NCI-H1694 treated with DMSO at 0.1 percent for 48 hours (cell line): ENCODE results near the gene PKHD1.
"Not testable (repeated sequence)": the region's sequence is repeated elsewhere in the genome, so short reads cannot be mapped to it uniquely, and the experiment has no call there.

ENCODE experiments used
- DNase-seq: peaks from one replicate; lab custom pipeline; 2025; lab: John Stamatoyannopoulos, UW

Gene PKHD1

GRCh38 chr6:51927450-51927849, 160.0 kb downstream of the PKHD1 start:
- no peak for DNase-seq

GRCh38 chr6:51926125-51926524, 161.3 kb downstream of the PKHD1 start:
- no peak for DNase-seq

GRCh38 chr6:51922479-51922878, 164.9 kb downstream of the PKHD1 start:
- not testable (repeated sequence) for DNase-seq

GRCh38 chr6:51918347-51918746, 169.1 kb downstream of the PKHD1 start:
- DNase-seq = not testable (repeated sequence)

- no peak for DNase-seq
Observed at GRCh38 chr6:51915098-51915497, 172.3 kb downstream of the PKHD1 start.

- no peak for DNase-seq
Observed at GRCh38 chr6:51913265-51913664, 174.1 kb downstream of the PKHD1 start.

- DNase-seq = no peak
Observed at GRCh38 chr6:51910851-51911250, 176.6 kb downstream of the PKHD1 start.

GRCh38 chr6:51908243-51908642, 179.2 kb downstream of the PKHD1 start:
- no peak for DNase-seq

- DNase-seq = no peak
Observed at GRCh38 chr6:51901766-51902764, 185.3 kb downstream of the PKHD1 start.

- DNase-seq = no peak
Observed at GRCh38 chr6:51893366-51893765, 194.0 kb downstream of the PKHD1 start.

- DNase-seq = no peak
Observed at GRCh38 chr6:51892750-51893149, 194.7 kb downstream of the PKHD1 start.

GRCh38 chr6:51892339-51892738, 195.1 kb downstream of the PKHD1 start:
- DNase-seq = no peak

GRCh38 chr6:51891784-51892183, 195.6 kb downstream of the PKHD1 start:
- DNase-seq = no peak

GRCh38 chr6:51887859-51888258, 199.6 kb downstream of the PKHD1 start:
- DNase-seq = no peak

GRCh38 chr6:51885957-51886356, 201.5 kb downstream of the PKHD1 start:
- DNase-seq = no peak

- DNase-seq = no peak
Observed at GRCh38 chr6:51868591-51869355, 218.6 kb downstream of the PKHD1 start.

GRCh38 chr6:51866867-51867266, 220.5 kb downstream of the PKHD1 start:
- no peak for DNase-seq

GRCh38 chr6:51865996-51866395, 221.4 kb downstream of the PKHD1 start:
- no peak for DNase-seq

GRCh38 chr6:51865176-51865575, 222.2 kb downstream of the PKHD1 start:
- no peak for DNase-seq

- no peak for DNase-seq
Observed at GRCh38 chr6:51857134-51857533, 230.3 kb downstream of the PKHD1 start.

GRCh38 chr6:51856508-51856907, 230.9 kb downstream of the PKHD1 start:
- DNase-seq = no peak

- peak; percentile 42 for DNase-seq
Observed at GRCh38 chr6:51855310-51856082, 231.9 kb downstream of the PKHD1 start.
